Measurements from ENCODE around the gene ATL3. TPM values are rescaled to one million over a fixed set of nuclear protein-coding genes. Genes with fewer than 3 reads are reported as not detected.
A peak's percentile ranks its signal among the peaks of the same experiment; 100 is the strongest.

Gene ATL3
- total and polyA plus RNA-seq, 2 of the 4 experiments (the other 2 are of a cell fraction): 19.9 to 131 TPM

DNA sequence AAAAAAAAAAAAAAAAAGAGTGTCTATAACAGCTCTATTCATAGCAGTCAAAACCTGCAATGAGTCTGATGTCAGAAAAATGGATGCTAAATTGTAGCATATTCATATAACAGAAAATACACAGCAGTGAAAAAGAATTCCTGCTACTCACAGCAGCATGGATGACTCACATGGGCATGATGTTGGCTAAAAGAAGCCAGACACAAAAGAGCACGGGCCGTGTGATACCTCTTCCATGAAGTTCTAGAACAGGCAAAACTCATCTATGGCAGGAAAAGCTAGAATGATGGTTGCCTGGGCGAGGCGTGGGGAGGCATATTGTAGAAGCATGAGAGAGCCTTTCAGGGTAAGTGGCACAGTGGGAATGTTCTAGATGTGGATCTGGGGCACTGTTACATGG lies 75.9 kb downstream of the ATL3 start:
- Histone ChIP-seq H2BK20ac (ENCODE audit: low read depth, low read length) (no peak overlapping the region), H4K20me1 (ENCODE audit: insufficient read depth, low read length) (no peaks in the 10 kb centered on the region), H3K56ac (ENCODE audit: extremely low read depth, insufficient read depth, low read length) (no peak overlapping the region), H4K5ac (ENCODE audit: low read depth, low read length) (peak overlapping the region; percentile 65; the same call in 1 of the 2 replicates), H3K27me3 (ENCODE audit: control insufficient read depth, insufficient read depth, low read length) (no peaks in the 10 kb centered on the region), H4K91ac (ENCODE audit: insufficient read depth, low read depth, low read length) (no peak overlapping the region), H3K14ac (replicated peaks; ENCODE audit: low read depth, low read length) (no peak overlapping the region), H3K9me3 (ENCODE audit: control insufficient read depth, insufficient read depth, low read length) (no peaks in the 10 kb centered on the region), H3K9ac (ENCODE audit: low read depth, low read length) (no peak overlapping the region), H3K18ac (ENCODE audit: low read depth, low read length) (no peak overlapping the region), H3K79me1 (ENCODE audit: low read depth in 1 of 2, low read length in 2 of 2) (peaks cover 0 to 8% of the 10 kb centered on the region in 2 experiments; a peak in 1 of 4 replicates), H3K23ac (ENCODE audit: low read depth, low read length) (no peak overlapping the region), H2AFZ (replicated peaks; ENCODE audit: low read length, poor library complexity) (no peak overlapping the region), H3K36me3 (ENCODE audit: control insufficient read depth, insufficient read depth, low read length) (no peaks in the 10 kb centered on the region), H3K4me1 (ENCODE audit: control insufficient read depth, insufficient read depth, low read length) (peaks cover 6% of the 10 kb centered on the region), H2BK5ac (ENCODE audit: low read depth, low read length, poor library complexity, severe bottlenecking) (no peak overlapping the region), H2AK5ac (ENCODE audit: low read depth, low read length) (no peak overlapping the region), H2AK9ac (replicated peaks; ENCODE audit: low read depth, low read length, poor library complexity) (no peak overlapping the region), H3K27ac (ENCODE audit: insufficient read depth, low read length) (no peak overlapping the region), H3K9me1 (ENCODE audit: insufficient read depth, low read length) (peaks cover 9% of the 10 kb centered on the region), H3K4ac (ENCODE audit: low read depth, low read length) (no peak overlapping the region), H3K4me3 (ENCODE audit: insufficient read depth, low read depth, low read length) (no peak overlapping the region), H2BK15ac (ENCODE audit: low read depth, low read length) (no peak overlapping the region), H3K4me2 (ENCODE audit: low read depth, low read length) (no peak overlapping the region), H2BK120ac (ENCODE audit: low read depth, low read length) (no peak overlapping the region), H4K8ac (ENCODE audit: low read depth in 2 of 2, low read length in 2 of 2) (no peak overlapping the region)
- intact Hi-C loops (cut with micrococcal nuclease) (no loop called here), in situ Hi-C loops (cut with MboI; ENCODE audit: low sequenced_read_pairs) (no loop called here), dilution Hi-C loops (cut with HindIII; ENCODE audit: low sequenced_read_pairs, unreplicated experiment) (no loop called here)
- no peak for TF ChIP-seq RFX5 (IDR thresholded peaks at IDR 0.05; ENCODE audit: low read depth, low read length)
- TF ChIP-seq, protein P1, sequence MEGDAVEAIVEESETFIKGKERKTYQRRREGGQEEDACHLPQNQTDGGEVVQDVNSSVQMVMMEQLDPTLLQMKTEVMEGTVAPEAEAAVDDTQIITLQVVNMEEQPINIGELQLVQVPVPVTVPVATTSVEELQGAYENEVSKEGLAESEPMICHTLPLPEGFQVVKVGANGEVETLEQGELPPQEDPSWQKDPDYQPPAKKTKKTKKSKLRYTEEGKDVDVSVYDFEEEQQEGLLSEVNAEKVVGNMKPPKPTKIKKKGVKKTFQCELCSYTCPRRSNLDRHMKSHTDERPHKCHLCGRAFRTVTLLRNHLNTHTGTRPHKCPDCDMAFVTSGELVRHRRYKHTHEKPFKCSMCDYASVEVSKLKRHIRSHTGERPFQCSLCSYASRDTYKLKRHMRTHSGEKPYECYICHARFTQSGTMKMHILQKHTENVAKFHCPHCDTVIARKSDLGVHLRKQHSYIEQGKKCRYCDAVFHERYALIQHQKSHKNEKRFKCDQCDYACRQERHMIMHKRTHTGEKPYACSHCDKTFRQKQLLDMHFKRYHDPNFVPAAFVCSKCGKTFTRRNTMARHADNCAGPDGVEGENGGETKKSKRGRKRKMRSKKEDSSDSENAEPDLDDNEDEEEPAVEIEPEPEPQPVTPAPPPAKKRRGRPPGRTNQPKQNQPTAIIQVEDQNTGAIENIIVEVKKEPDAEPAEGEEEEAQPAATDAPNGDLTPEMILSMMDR (conservative IDR thresholded peaks at IDR 0.05; ENCODE audit: low read depth, low read length): no peak
- TF ChIP-seq, protein P2, sequence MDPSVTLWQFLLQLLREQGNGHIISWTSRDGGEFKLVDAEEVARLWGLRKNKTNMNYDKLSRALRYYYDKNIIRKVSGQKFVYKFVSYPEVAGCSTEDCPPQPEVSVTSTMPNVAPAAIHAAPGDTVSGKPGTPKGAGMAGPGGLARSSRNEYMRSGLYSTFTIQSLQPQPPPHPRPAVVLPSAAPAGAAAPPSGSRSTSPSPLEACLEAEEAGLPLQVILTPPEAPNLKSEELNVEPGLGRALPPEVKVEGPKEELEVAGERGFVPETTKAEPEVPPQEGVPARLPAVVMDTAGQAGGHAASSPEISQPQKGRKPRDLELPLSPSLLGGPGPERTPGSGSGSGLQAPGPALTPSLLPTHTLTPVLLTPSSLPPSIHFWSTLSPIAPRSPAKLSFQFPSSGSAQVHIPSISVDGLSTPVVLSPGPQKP (IDR thresholded peaks at IDR 0.05; ENCODE audit: borderline replicate concordance, low read depth, low read length): no peak
- no peak for TF ChIP-seq RAD21 (IDR thresholded peaks at IDR 0.05; ENCODE audit: low read length)
- TF ChIP-seq BHLHE40 (IDR thresholded peaks at IDR 0.05; ENCODE audit: low read depth, low read length): no peak
- no peak for TF ChIP-seq SMC3 (IDR thresholded peaks at IDR 0.05; ENCODE audit: low read depth, low read length)
- TF ChIP-seq MAZ (IDR thresholded peaks at IDR 0.05; ENCODE audit: borderline replicate concordance, low read depth, low read length): no peak
- no peak for TF ChIP-seq FOS (IDR thresholded peaks at IDR 0.05; ENCODE audit: low read depth, low read length)
- TF ChIP-seq MXI1 (IDR thresholded peaks at IDR 0.05; ENCODE audit: borderline replicate concordance, low read depth, low read length): no peak
- TF ChIP-seq, protein P3, sequence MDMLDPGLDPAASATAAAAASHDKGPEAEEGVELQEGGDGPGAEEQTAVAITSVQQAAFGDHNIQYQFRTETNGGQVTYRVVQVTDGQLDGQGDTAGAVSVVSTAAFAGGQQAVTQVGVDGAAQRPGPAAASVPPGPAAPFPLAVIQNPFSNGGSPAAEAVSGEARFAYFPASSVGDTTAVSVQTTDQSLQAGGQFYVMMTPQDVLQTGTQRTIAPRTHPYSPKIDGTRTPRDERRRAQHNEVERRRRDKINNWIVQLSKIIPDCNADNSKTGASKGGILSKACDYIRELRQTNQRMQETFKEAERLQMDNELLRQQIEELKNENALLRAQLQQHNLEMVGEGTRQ (IDR thresholded peaks at IDR 0.05; ENCODE audit: low read depth, low read length): no peak
- no peak for TF ChIP-seq CEBPB (IDR thresholded peaks at IDR 0.05; ENCODE audit: low read depth, low read length)
- CTCF ChIA-PET: no interaction called here
- POLR2A ChIA-PET (ENCODE audit: unreplicated experiment): no interaction called here
- ATAC-seq (ENCODE audit: low read depth) (peak; percentile 48), DNase-seq (peak; percentile 56)
- no CpG with 5 or more reads among the region's 4 CpGs for WGBS, 2 experiments (ENCODE audit: extremely low coverage in 2 of 2, insufficient read length in 1 of 2)
- BruUV-seq (replicated peaks): no TSS peak
